CD4-positive, alpha-beta T cell treated with Interleukin-4 for 1 hour (primary cell): ENCODE results near the gene ADCYAP1R1.

Experiments used
- DNase-seq, 2 donors: peaks; one replicate each; pipeline ENCODE4 v3.0.0-alpha.2; 2020 to 2022

The ADCYAP1R1 gene

DNA sequence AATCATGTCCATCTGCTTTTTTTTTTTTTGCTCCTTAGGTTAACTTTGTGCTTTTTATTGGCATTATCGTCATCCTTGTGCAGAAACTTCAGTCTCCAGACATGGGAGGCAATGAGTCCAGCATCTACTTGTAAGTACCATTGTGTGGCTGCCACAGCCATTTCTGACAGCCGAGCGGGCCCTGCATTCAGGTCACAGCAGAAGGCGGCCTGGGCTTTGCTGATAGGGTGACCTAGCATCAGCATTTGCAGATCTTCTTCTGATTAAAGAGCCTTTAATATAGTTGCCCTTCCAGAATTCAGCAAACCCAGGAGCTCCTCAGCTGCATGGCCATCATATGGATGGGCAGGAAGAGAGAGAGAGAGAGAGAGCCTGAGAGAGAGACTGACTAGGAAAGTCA lies 40.5 kb downstream of the ADCYAP1R1 start:
- DNase-seq = no peak

DNA sequence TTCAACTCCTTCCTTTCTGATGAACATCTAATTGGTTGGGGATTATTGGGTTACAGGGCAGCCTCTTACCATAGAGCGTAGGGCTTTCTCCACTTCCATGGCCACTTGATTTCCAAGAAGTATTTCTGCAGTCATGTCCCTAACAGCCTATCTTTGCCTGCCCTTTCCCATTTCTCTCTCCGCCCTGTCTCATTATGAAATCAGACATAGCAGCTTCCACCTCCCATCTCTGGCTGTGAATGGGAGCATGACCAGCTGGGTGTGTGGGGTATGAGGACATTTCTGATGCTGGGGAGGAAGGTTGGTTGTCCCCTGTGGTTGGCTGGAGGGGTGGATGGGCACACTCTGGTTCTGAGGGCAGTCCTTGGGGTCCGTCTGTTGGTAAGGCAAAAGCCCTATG lies 41.2 kb downstream of the ADCYAP1R1 start:
- DNase-seq = no peak

DNA sequence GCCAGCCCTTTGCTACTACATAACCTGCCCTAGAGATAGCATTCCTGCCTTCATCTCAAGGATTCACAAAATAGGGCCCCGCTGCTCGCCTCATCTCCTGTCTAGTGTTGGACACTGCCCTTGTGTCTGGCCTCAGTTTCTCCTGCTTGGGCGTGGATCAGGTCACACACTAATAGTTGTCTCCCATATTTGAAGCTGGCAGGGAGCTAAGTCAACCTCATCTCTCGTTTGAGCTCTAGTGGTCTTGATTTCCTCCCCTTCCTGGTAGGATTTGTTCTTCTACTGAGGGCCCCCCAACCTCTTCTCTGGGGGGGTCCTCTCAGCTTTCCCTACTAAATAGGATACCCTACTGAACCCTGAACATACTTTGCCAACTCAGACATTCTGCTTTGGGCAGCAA lies 42.2 kb downstream of the ADCYAP1R1 start:
- DNase-seq = peak in 1 of 2 donors; percentile 3

DNA sequence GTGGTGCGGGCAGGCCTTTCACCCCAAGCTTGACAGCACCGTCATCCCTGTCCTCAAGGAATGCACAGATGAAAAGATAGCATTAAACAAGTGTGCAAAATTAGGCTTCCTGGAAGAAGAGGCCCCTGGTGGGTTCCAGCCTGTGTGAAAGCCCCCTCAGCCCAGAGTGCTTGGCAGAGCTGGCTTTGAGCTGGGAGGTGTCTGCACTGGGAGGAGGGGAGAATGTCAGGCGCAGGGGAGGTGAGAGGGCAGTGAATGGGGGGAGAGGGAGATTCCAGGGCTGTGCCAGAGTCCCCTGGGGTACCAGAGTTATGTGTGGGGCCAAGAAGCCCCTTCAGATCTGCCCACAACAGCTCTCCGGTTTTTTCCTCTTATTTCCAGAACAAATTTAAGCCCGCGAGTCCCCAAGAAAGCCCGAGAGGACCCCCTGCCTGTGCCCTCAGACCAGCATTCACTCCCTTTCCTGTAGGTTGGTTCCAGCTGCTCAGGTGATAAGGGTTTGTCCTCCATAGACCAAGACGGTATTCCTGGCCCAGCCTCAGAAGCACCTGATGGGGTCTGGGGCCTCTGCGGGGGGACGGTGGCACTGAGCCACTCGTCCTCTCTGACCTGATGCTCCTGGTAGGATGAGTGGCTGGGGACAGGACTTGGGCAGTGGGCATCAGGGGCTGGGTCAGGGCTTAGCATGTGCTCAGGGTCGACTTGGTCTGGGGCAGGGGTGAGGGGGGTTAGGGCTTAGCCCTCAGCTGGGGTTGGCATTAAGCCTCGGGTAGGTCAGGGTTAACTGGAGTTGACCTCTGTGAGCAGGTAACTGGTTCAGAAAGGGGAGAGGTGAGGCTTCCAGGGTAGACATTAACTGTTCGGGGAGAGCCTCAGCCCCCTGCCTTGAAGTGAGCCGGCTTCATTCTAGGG lies 43.4 kb downstream of the ADCYAP1R1 start:
- peak in 1 of 2 donors; percentile 6 for DNase-seq

DNA sequence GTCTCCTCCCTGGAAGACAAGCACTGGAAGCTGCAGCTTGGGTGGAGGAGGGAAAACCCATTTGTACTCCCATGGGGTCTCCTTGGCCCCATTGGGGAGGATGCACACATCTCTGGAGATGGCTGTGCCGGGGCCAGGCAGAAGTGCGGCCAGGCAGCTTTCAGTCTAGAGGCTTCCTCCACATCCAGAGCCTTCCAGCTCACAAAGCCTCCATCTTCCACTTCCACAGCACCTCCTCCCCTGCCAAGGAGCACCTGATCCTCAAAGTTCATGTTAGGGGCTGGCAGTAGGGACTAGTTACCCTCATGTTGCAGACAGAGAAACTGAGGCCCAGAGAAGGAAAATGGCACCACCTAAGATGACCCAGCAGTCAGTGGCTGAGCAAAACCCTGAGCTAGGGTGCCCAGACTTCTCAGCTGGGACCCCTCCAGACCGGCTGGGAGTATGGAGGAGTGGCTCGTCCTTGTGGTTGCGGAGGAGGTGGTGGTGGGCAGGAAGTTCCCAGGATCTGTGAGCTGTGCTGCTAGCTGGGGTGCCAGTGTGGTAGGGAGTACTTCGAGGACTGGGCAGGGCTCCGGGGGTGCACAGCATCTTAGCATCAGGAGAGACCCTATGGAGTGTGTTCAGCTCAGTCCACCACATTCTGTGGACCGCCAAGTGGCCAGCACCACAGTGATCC lies 44.2 kb downstream of the ADCYAP1R1 start:
- peak in 1 of 2 donors; percentile 7 for DNase-seq

DNA sequence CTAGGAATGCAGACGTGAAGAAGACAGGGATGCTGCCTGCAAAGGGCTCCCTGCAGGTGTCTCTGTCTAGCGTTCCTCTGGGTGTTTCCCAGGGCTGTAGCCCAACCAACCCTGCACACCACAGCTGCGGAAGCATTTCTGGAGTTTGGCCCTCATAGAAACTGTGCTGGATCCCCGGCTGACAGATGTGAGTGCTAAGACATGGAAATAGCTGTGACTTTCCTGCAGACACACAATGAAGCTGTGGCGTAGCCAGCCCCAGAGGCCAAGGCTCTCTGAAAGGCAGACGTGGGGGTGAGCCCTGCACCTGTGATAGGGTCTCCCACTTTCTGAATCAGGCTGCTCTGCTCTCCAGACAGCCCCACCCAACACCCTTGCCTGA lies 44.8 kb downstream of the ADCYAP1R1 start:
- DNase-seq = no peak

DNA sequence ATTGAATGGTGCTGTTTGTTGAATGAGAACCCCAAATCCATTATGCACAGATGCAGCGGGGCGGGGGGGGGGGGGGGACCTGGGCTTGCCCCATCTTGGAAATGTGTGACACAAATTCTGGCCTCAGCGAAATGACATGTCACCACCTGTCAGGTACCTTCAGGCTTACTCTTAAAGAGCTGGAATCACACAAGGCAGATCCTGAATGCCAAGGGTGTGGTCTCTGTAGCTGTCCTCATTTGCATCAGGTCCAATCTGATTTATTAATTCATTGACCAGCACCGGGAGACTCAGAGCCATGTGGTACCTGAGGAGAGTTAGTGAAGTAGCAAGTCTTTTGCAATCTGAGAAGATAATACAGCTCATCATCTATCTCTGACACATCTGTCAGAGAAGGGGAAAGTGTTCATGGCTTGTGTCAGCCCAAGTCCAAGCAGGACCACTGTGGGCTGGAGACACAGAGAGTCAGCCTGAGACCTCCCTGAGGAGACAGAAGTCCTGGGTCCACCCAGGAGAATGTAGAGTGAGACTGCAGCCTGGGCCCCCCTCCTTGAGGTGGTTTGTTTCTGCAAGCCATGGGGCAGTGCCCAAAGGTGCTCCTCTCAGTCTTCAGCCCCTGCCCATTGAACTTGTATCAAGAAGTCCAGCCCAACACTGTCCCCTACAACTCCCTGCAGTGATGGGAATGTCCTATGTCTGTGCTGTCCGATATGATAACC lies 46.7 kb downstream of the ADCYAP1R1 start:
- DNase-seq = peak in 1 of 2 donors; percentile 1

DNA sequence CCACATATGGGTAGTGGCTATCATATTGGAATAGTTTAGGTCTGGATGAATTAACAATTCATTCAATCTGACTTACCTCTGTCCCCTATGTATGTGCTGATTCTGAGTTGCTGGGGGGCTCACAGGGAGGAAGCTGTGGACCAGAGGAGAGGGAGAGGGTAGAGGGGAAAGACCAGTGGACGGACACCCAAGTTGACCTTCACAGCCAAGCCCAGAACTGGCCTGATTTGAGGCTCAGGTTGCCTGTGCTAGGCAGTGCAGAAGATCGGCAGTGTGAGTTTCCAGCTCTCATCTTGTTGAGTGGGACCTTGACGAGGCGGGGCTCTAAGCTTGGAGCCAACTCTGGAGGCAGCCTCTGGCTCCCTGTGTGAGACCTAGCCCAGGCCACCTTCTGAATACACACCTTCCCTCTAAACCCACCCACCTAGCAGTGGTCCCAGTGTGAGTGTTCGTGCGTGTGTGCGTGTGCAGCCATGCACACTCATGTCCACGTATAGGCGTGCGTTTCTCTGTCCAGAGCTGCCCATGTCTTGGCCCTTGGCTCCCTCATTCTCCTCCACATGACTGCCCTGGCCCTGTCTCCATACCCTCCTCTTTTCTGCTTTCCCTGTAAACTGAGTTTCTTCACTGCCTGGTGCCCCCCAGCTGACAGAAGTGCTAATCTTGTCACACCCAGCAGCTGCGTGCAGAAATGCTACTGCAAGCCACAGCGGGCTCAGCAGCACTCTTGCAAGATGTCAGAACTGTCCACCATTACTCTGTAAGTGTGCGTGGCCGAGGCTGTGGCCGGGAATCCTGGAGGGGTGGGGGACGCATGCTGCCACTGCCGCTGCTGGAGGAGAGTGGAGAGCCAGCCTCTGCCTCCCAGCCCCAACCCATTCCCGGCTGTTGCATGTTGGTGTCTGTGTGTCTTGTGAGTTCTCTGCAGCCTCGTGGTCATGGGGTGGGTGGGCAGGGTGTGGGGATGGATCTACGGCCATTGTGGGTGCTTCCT lies 47.6 kb downstream of the ADCYAP1R1 start:
- peak in 1 of 2 donors; percentile 9 for DNase-seq

DNA sequence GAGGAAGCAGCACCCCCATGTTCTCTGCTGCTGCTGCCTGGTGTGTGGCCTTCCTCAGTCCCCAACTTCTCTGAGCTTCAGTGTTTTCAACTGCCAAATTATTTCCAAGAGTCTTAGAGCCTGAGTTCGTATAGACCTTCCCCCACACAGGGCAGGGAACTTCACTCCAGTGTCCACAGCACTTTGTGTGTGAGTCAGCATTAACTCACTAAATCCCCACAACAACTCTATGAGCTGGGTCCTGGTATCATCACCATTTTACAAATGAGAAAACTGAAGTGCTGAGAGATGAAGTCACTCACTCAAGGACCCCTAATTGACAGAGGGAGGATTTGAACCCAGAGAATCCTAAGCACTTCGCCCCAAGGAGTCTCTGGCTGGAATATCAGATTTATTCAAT lies 48.3 kb downstream of the ADCYAP1R1 start:
- DNase-seq = no peak

DNA sequence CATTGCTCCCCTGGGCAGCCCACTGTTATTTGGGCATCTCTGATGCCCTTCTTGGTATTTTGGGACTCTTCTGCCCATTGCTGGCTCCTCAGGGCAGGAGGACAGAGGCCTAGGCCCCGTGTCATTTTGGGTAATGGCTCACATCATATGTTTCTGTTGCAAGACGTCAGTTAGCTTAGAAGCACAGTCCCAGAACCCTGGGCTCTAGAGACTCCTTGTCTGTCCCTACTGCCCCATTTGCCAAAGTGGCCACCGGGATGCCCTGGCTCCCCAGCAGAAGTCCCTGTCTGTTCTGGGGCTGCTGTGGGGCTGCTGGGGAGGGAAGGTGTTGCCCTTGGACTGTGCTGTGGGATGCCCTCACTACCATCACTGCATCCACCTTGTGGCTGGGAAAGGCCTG lies 48.8 kb downstream of the ADCYAP1R1 start:
- DNase-seq = no peak

DNA sequence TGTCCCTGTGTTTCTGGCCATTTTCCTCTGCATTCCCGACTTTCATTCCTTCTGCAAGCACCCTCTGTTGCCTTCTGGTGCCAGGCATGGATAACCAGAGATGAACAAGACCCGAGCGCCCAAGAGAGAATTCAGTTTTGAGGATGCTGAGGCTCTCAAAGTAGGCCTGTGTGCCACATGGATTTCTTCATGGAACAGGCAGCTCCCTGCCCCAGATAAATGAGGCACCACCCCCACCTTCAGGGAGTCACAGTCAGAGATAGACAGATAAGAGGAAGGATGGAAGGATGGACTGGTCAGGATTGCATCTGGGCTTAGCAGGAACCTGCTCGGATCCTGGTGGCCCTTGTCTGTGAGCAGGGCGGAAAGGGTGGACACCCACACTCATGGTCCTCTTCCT lies 49.4 kb downstream of the ADCYAP1R1 start:
- no peak for DNase-seq

DNA sequence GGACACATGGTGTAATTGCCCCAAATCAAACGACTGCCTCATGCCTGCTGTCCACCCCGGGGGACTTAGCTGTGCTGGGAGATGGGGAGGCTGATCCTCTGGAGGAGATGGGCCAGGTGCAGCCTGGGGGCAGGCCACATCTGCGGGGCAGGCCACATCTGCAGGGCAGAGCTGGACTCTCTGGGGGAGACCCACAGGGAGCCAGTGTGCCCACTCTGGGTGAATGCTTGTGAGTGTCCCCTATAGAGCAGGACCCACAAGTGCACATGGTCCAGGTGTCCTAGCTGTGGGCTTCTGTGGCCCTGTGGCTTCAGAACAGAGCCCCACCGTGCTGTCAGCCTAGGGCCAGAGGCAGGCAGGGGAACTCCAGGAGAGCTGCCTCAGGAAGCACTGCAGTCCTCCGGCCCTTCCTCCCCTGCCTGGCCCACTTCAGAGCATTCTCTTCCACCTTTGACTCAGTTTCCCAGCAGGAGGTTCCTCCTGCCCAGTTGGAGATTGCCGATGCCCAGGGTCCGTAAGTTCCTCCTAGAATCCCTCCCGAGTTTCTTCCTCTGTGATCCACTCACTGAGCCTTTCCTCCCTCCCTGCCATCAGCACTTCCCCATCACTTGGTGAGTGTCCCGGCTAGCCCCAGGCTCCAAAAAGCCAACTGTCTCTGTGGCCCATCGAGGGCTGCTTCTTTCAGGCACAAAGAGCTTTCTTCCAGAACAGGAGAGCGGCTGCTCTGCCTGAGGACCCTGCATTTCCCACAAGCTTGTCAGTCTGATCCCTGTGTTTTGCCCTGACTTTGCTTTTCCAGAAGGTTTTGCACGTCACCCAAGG lies 50.3 kb downstream of the ADCYAP1R1 start:
- DNase-seq = no peak

DNA sequence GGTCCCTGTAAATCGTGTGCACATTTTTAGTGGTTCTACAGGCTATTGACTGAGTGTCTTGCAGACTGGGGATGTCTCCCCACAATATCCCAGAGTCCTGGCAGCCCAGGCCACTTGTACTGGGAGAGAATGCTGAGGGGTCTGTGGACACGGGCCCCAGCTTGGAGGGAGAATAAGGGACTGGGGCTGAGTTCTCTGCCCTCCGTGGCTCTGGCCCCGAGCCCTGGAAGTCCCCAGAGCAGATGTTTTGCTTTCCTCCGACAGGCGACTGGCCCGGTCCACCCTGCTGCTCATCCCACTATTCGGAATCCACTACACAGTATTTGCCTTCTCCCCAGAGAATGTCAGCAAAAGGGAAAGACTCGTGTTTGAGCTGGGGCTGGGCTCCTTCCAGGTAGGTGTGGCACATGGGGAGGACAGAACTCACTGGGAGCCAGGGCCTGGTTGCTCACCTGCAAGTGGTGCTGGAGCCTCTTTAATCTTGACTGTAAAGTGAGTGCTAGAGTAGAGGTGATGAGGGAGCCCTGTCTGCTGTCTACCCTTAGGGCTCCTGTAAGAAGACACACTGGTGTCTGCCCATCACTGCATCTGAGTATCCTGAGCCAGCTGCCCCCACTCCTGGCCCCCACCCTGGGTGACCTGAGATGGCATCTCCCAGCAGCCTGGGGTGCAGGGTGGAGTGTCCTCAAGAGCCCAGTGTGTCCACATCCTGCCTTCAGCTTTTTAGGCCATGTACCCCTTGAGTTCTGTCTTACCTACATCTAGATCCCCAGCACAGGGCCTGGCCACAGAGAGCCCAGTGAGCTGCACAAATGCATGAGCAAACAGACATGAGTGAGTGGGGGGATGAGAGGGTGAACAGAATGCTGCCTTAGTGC lies 51.1 kb downstream of the ADCYAP1R1 start:
- no peak for DNase-seq

DNA sequence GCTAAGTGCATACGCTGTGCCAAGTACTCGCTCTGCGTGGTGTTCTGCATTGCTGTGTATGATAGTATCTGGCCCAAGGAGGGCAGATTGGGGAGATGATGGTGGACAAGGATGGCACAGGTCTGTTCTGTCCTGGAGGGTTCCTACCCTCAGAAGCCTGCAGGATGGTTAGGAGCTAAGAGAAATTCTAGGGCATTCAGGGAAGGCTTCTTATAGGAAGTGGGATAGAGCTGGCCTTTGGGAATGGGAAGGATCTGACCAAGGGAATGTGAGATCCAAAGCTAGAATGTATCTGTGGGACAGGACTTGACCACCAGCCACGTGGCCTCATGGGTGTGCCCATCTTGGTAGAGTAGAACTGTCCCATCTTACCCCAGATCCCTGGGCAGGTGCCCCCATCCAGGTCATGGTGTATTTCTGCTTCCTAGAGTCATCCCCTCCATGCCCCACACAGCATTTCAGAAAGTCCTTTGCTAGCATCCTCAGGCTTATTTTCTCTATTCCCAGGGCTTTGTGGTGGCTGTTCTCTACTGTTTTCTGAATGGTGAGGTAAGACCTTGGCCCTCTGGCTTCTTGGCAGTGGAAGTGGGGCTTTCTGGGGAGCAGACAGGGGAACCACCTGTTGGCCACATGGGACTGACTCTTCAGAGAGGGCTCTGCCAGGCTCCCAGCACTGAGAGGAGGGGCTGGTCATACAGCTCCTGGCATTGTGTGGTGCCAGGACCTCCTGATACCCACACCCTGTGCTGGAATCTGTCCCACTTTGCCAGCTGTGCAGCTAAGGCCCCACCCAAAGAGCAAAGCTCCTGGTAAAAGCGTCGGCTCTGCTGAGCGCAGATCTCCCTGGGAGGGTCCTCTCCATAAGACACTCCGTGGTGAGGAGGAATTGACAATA lies 52.5 kb downstream of the ADCYAP1R1 start:
- no peak for DNase-seq

DNA sequence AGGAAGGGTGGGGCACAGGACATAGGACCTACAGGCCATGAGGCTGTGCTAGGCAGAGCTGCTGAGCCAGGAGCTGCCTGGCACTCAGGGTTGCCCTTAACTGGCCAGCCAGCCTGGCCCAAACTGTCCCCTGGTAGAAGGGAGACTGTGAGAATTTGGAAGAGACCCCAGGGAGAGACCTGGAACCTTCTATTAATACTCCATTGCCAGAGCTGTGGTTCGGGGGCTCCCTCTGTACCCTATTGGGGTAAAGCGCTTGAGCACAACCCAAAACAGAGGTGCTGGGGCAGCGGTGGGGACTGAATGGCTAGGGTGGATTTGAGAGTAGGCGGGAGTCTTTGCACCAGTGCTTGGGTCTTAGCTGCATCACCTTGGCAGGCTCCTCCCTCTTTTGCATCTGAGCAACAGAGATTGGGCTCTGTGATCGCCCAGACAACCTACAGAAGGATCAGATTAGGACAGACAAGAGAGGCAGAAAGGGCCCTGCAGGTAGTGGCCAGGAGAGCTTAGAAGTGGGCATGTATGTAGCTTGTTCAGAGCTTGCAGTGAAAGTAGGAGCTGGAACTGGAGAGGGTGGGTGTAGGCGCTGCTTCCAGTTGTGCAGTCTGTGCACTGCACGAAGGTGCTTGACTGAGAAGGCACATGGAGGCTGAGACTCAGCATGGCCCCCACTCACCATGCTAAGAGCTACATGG lies 53.3 kb downstream of the ADCYAP1R1 start:
- no peak for DNase-seq

DNA sequence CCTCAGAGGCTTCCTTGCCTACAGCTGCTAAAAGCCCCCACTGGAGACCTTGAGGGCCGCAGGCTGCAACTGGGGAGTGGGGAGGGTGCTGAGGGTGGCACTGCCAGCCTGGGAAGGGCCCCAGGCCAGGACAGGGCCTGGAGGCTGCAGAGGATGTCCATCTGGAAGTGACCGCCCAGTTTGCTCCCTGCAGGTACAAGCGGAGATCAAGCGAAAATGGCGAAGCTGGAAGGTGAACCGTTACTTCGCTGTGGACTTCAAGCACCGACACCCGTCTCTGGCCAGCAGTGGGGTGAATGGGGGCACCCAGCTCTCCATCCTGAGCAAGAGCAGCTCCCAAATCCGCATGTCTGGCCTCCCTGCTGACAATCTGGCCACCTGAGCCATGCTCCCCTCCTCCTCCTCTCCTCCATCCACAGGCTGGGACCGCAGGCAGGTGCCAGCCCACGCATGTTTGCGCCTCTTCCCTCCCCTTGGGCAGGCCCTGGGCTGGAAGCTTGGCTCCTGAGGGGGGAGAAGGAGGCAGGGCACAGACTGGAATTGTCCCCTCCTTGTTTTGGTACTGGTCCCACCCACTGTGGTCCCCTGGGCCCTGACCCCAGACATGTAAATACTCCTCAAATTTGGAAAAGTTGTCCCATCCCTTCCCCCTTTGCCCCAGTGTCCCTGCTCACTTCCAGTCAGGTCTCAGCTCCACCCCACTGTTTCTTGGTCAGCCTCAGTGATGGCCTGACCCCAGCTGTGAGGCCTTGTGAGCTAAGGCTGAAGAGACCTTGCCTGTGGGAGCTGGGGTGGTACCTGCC lies 54.4 kb downstream of the ADCYAP1R1 start:
- DNase-seq = no peak
